ENCODE measurements around the gene BIRC5.

BIRC5 gene

DNA sequence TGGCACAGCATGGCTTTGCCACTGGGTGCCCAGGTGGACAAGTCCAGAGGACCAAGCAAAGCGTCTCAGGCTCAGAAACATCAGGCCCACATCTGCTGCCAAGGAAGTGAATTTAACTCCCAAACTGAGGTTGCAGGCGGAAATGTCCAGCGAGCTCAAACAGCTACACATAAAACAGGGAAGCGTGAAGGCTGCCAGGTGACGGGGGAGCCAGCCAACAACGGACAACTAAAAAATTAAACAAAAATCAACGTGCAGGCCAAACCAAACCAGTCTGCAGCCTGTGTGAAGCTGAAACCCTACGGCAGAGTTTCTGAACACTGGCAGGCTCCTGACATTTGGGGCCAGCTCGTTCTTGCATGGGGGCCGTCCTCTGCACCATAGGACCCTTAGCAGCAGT lies 29.7 kb upstream of the BIRC5 start:
- Histone ChIP-seq H3K36me3 (ENCODE audit: control insufficient read depth in 2 of 2, insufficient read depth in 2 of 2, low read length in 2 of 2) (no peaks in the 10 kb centered on the region), H3K27ac (ENCODE audit: low read length) (peak overlapping the region; percentile 58), H3K9me3 (ENCODE audit: control insufficient read depth in 2 of 2, low read length in 2 of 2) (no peaks in the 10 kb centered on the region), H3K4me3 (ENCODE audit: low read length in 2 of 2) (peak overlapping the region in 1 of 2 donors; percentile 60), H3K9ac (ENCODE audit: low read length in 2 of 2) (no peak overlapping the region), H3K27me3 (ENCODE audit: control insufficient read depth in 1 of 2, insufficient read depth in 2 of 2, low read length in 2 of 2) (no peaks in the 10 kb centered on the region), H3K4me1 (ENCODE audit: control insufficient read depth, insufficient read depth, low read length) (peaks cover 60% of the 10 kb centered on the region)

DNA sequence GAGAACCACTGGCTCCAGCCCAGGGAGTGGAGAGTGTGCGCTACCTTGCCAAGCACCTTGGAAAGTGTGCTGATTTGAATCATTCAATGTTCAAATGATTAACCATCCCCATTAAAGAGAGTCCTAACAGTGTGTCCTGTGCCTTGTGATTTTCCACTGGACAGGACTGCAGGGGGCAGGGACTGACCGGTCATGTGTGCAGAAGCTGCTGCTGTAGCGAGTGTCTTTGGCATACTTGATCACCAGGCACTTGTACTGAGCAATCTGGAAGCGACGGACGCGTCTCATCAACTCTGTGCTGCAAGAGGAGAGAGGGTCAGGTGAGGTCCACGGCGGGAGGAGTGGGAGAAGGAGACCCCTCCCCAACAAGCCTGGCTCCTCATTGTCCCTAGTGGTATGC lies 29.2 kb upstream of the BIRC5 start:
- Histone ChIP-seq H3K4me1 (ENCODE audit: control insufficient read depth, insufficient read depth, low read length) (peaks cover 56% of the 10 kb centered on the region), H3K4me3 (ENCODE audit: low read length in 2 of 2) (peak overlapping the region in 1 of 2 donors; percentile 60), H3K36me3 (ENCODE audit: control insufficient read depth in 2 of 2, insufficient read depth in 2 of 2, low read length in 2 of 2) (no peaks in the 10 kb centered on the region), H3K27me3 (ENCODE audit: control insufficient read depth in 1 of 2, insufficient read depth in 2 of 2, low read length in 2 of 2) (no peaks in the 10 kb centered on the region), H3K27ac (ENCODE audit: low read length) (peak overlapping the region; percentile 58), H3K9me3 (ENCODE audit: control insufficient read depth in 2 of 2, low read length in 2 of 2) (no peaks in the 10 kb centered on the region), H3K9ac (ENCODE audit: low read length in 2 of 2) (peak overlapping the region in 1 of 2 donors; percentile 29)

DNA sequence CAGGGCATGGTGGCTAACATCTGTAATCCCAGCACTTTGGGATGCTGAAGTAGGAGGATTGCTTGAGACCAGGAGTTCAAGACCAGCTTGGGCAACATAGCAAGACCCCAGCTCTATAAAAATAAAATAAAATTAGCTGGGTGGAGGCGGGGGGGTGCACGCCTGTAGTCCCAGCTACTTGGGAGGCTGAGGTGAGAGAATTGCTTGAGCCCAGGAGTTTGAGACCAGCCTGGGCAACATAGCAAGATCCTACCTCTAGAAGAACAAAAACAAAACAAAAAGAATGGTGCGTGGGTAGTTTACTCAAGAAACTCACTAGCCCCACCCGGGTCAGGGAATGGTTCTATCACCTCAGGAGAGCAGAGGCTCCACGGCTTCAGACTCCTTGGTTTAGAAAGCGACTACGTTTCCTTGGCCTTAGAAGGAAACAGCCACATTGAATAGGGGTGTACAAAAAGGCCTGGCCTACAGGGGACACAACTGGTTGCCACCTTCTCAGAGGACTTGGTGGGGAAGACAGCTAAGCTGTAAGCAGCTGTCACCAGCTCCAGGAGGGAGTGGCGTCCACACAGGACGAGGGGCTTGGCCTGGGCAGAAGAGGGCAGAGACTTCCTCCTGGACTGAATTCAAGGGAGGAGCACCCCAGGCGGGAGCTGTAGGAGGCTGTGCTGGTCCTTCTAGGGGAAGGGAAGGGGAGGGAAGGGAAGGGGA lies 27.9 kb upstream of the BIRC5 start:
- Histone ChIP-seq H3K9ac (ENCODE audit: low read length in 2 of 2) (no peak overlapping the region), H3K36me3 (ENCODE audit: control insufficient read depth in 2 of 2, insufficient read depth in 2 of 2, low read length in 2 of 2) (peaks cover 0 to 2% of the 10 kb centered on the region in 2 donors), H3K27me3 (ENCODE audit: control insufficient read depth in 1 of 2, insufficient read depth in 2 of 2, low read length in 2 of 2) (no peaks in the 10 kb centered on the region), H3K4me1 (ENCODE audit: control insufficient read depth, insufficient read depth, low read length) (peaks cover 49% of the 10 kb centered on the region), H3K9me3 (ENCODE audit: control insufficient read depth in 2 of 2, low read length in 2 of 2) (no peaks in the 10 kb centered on the region), H3K27ac (ENCODE audit: low read length) (peak overlapping the region; percentile 58), H3K4me3 (ENCODE audit: low read length in 2 of 2) (peak overlapping the region in 1 of 2 donors; percentile 76)

DNA sequence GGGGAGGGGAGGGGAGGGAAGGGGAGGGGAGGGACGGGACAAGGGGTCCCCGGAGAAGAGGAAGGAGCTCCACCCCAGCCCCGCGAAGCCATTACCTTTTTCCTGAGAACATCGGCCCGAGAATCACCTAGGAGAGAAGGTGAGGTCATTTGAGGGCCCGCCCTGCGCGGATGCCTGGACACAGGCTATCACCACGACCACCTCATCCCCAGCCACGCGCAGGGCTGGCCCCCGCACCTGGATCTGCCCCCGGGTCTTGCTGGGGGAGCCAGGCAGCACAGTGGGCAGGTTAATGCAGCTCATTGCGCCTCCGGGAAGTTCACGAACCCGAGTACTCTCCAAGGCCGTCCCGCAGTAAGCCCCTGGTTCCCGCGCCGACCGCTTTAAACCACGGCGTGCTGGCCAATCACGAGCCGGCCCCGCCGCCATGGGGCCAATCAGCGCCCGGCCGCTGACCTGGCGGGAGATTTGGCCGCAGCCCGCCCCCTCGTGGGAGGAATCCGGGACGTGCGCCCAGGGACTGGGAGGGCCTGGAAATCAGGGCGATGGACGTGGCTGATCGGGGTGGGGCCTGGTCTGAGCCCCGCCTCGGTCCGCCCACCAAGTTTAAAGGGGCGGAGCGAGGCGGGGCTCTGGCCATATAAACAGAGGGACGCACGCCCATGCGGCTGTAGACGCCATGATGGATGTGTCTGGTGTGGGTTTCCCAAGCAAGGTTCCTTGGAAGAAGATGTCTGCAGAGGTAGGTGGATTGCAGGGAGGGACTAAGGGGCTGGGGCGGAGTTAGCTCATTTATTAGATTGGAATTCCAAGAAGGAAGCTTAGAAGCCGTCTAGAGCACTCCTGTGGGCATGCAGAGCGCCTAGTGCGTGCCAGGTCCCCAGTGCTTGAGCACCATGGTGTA lies 27.1 kb upstream of the BIRC5 start, which contains the start of the genes AFMID and TK1:
Gene AFMID (plus strand): TSS at position 671 of the 904 bp plus-strand sequence. CDS start 9 bp downstream, at position 680.
Gene TK1 (minus strand): TSS at position 361 of the 904 bp plus-strand sequence. CDS start 58 bp downstream, at position 303.
- Histone ChIP-seq H3K27ac (ENCODE audit: low read length) (peak within 1 kb of the TSS; percentile 58), H3K36me3 (ENCODE audit: control insufficient read depth in 2 of 2, insufficient read depth in 2 of 2, low read length in 2 of 2) (peaks cover 0 to 2% of the 10 kb centered on the region in 2 donors), H3K9me3 (ENCODE audit: control insufficient read depth in 2 of 2, low read length in 2 of 2) (no peaks in the 10 kb centered on the region), H3K27me3 (ENCODE audit: control insufficient read depth in 1 of 2, insufficient read depth in 2 of 2, low read length in 2 of 2) (no peaks in the 10 kb centered on the region), H3K9ac (ENCODE audit: low read length in 2 of 2) (no peak within 1 kb of the TSS), H3K4me1 (ENCODE audit: control insufficient read depth, insufficient read depth, low read length) (peaks cover 43% of the 10 kb centered on the region), H3K4me3 (ENCODE audit: low read length in 2 of 2) (peak within 1 kb of the TSS; percentile 64 to 76)

DNA sequence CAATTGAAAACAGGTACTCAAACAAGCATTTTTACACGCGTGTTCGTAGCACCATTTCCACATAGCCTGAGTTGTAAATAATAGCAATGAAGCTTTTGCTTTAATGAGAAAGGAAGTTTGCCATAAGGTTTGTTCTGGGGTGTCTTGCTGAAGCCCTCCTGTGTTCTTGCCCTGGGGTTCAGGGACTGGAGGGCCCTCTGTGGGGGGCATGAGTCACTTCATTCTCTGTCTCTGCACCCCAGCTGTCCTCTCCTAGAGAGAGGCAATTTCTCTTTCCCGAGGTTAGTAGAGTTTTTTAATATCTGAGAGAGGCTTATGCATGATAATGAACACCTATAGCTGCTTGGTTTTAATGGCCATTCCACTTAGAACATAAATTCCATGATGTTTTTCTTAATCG lies 17.3 kb upstream of the BIRC5 start:
- Histone ChIP-seq H3K27ac (ENCODE audit: low read length) (no peak overlapping the region), H3K9ac (ENCODE audit: low read length in 2 of 2) (no peak overlapping the region), H3K27me3 (ENCODE audit: control insufficient read depth in 1 of 2, insufficient read depth in 2 of 2, low read length in 2 of 2) (no peaks in the 10 kb centered on the region), H3K4me3 (ENCODE audit: low read length in 2 of 2) (no peak overlapping the region), H3K36me3 (ENCODE audit: control insufficient read depth in 2 of 2, insufficient read depth in 2 of 2, low read length in 2 of 2) (peaks cover 0 to 12% of the 10 kb centered on the region in 2 donors), H3K9me3 (ENCODE audit: control insufficient read depth in 2 of 2, low read length in 2 of 2) (no peaks in the 10 kb centered on the region), H3K4me1 (ENCODE audit: control insufficient read depth, insufficient read depth, low read length) (no peaks in the 10 kb centered on the region)

DNA sequence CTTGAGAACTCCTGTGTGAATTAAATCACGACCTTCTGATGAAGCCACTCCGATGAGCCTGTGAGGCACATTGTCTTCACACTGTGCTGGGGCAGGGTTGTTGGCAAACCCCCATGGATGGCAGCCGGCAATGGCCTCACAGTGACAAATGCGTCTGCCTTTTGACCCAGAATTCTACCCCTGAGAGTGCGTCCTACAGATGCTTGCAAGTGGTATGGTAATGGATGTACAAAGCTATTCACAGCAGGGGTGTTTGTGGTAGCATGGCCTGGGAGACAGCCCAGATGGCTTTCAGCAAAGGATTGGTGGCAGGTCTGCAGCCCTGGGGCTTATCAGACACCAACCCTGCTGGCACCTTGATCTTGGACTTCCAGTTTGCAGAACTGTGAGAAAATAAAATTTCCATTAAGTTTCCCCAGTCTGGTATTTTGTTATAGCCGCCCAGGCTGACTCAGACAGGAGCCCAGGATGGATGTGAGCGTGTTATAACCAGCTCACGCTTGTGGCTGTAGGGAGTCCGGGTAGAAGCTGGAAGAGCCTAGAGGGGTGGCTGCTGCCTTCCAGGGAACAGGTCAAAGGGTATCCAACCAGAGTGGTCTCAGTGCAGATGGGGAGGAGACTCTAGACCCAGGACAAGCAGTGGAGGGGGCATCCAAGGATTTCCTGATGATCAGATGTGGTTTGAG lies 16.8 kb upstream of the BIRC5 start:
- H3K36me3 ChIP-seq (ENCODE audit: control insufficient read depth in 2 of 2, insufficient read depth in 2 of 2, low read length in 2 of 2), result peaks cover 0 to 12% of the 10 kb centered on the region in 2 donors
- H3K27ac ChIP-seq (ENCODE audit: low read length), result no peak overlapping the region

DNA sequence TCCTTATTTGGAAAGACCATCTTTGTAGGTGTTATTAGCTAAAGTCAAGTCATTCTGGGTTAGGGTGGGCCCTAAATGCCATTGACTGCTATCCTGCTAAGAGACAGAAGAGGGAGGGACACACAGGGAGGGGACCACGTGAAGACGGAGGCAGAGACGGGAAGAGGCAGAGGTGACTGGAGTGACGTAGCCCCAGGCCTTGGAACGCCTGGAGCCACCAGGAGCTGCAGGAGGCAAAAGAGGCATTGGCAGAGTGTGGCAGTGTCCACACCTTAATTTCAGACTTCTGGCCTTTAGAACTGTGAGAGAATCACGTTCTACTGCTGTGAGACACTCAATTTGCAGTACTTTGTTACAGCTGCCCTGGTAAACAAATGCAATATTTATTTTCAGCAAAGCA lies 13.6 kb upstream of the BIRC5 start:
- Histone ChIP-seq H3K4me1 (ENCODE audit: control insufficient read depth, insufficient read depth, low read length) (no peaks in the 10 kb centered on the region), H3K4me3 (ENCODE audit: low read length in 2 of 2) (no peak overlapping the region), H3K9me3 (ENCODE audit: control insufficient read depth in 2 of 2, low read length in 2 of 2) (no peaks in the 10 kb centered on the region), H3K27ac (ENCODE audit: low read length) (no peak overlapping the region), H3K27me3 (ENCODE audit: control insufficient read depth in 1 of 2, insufficient read depth in 2 of 2, low read length in 2 of 2) (no peaks in the 10 kb centered on the region), H3K9ac (ENCODE audit: low read length in 2 of 2) (no peak overlapping the region), H3K36me3 (ENCODE audit: control insufficient read depth in 2 of 2, insufficient read depth in 2 of 2, low read length in 2 of 2) (peaks cover 0 to 11% of the 10 kb centered on the region in 2 donors)

More for the DNA sequence above, 16.8 kb upstream of the BIRC5 start:
- H3K9ac ChIP-seq (ENCODE audit: low read length in 2 of 2), result no peak overlapping the region
- H3K4me3 ChIP-seq (ENCODE audit: low read length in 2 of 2), result no peak overlapping the region
- H3K4me1 ChIP-seq (ENCODE audit: control insufficient read depth, insufficient read depth, low read length), result no peaks in the 10 kb centered on the region
- H3K9me3 ChIP-seq (ENCODE audit: control insufficient read depth in 2 of 2, low read length in 2 of 2), result no peaks in the 10 kb centered on the region
- H3K27me3 ChIP-seq (ENCODE audit: control insufficient read depth in 1 of 2, insufficient read depth in 2 of 2, low read length in 2 of 2), result no peaks in the 10 kb centered on the region

DNA sequence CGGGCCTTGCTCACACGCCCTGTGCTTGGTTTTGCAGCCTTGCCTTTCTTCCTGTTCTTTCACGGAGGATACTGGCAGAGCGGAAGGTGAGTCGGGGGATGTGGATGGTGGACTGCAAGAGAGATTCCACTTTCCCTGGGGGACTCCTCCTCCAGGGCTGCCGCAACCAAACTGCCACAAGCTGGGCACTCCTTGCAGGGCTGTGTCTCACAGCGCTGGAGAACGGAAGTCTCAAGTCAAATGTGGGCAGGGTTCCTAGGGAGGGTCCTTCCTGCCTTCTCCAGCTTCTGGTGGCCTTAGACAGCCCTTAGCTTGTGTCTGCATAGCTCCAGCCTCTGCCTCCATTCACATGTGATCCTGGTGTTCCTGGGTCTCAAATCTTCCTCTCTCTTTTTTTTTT lies 11.4 kb upstream of the BIRC5 start:
- Histone ChIP-seq H3K4me3 (ENCODE audit: low read length in 2 of 2) (no peak overlapping the region), H3K9me3 (ENCODE audit: control insufficient read depth in 2 of 2, low read length in 2 of 2) (no peaks in the 10 kb centered on the region), H3K4me1 (ENCODE audit: control insufficient read depth, insufficient read depth, low read length) (no peaks in the 10 kb centered on the region), H3K27ac (ENCODE audit: low read length) (no peak overlapping the region), H3K27me3 (ENCODE audit: control insufficient read depth in 1 of 2, insufficient read depth in 2 of 2, low read length in 2 of 2) (no peaks in the 10 kb centered on the region), H3K9ac (ENCODE audit: low read length in 2 of 2) (no peak overlapping the region), H3K36me3 (ENCODE audit: control insufficient read depth in 2 of 2, insufficient read depth in 2 of 2, low read length in 2 of 2) (peaks cover 0 to 4% of the 10 kb centered on the region in 2 donors)

DNA sequence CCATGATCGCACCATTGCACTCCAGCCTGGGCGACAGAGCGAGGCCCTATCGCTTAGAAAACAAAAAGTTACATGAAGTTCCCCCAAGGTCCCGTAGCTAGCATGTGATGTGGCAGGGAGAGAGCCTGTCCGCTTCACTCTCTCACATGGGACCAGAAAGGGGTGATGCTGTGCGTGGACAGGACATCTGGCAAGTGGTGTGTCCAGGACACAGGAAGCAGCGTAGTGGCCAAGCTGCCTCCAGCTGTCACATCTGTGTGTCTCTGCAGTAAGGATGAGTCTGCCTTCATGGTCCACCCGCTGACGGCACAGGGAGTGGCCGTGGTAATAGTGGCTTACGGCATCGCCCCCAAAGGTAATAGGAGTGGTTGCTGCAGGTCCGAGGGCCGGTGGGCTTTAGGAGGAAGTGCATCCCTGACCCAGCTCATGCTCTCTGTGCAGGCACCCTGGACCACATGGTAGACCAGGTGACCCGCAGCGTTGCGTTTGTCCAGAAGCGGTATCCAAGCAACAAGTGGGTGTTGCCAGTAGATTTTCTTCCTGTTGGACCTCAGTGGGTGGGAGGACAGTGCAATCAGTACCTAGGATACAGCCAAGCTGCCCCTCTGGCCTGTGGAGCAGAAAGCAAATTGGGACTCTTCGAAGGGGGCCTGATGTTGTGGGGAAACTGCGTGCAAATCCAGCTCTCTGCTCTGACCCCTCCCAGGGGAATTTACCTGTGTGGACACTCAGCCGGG lies 9.5 kb upstream of the BIRC5 start:
- Histone ChIP-seq H3K27ac (ENCODE audit: low read length) (no peak overlapping the region), H3K4me1 (ENCODE audit: control insufficient read depth, insufficient read depth, low read length) (no peaks in the 10 kb centered on the region), H3K4me3 (ENCODE audit: low read length in 2 of 2) (no peak overlapping the region), H3K36me3 (ENCODE audit: control insufficient read depth in 2 of 2, insufficient read depth in 2 of 2, low read length in 2 of 2) (peaks cover 0 to 4% of the 10 kb centered on the region in 2 donors), H3K9ac (ENCODE audit: low read length in 2 of 2) (no peak overlapping the region), H3K9me3 (ENCODE audit: control insufficient read depth in 2 of 2, low read length in 2 of 2) (no peaks in the 10 kb centered on the region), H3K27me3 (ENCODE audit: control insufficient read depth in 1 of 2, insufficient read depth in 2 of 2, low read length in 2 of 2) (no peaks in the 10 kb centered on the region)
